ENCODE data around the gene BPTF. TPM values are rescaled to one million over a fixed set of nuclear protein-coding genes. Genes with fewer than 3 reads are reported as not detected.

Gene BPTF
- total and polyA plus RNA-seq, 2 of the 13 experiments (the other 11 are each of a cell fraction or from before 2014, with no cell fraction given) = 43.5 to 66.1 TPM

GRCh38 chr17:67824735-67825626 lies at the start of gene BPTF (continued):
- peak; percentile 40; the same call in 1 of the 2 replicates for TF ChIP-seq HDAC2 (CRISPR knock-in tag; IDR thresholded peaks at IDR 0.05)
- no peak for TF ChIP-seq ZNF83 (CRISPR knock-in tag; IDR thresholded peaks at IDR 0.05; ENCODE audit: borderline replicate concordance)
- TF ChIP-seq ZNF709 (CRISPR knock-in tag; IDR thresholded peaks at IDR 0.05) = peak; percentile 75
- no peak for TF ChIP-seq ZNF382 (CRISPR knock-in tag; IDR thresholded peaks at IDR 0.05; ENCODE audit: borderline replicate concordance)
- no peak for TF ChIP-seq LCORL (IDR thresholded peaks at IDR 0.05)
- peak; percentile 37; the same call in 1 of the 2 replicates for TF ChIP-seq LCORL (CRISPR knock-in tag; IDR thresholded peaks at IDR 0.05)
- TF ChIP-seq ZNF17 (CRISPR knock-in tag; IDR thresholded peaks at IDR 0.05) = no peak
- no peak for TF ChIP-seq PHB2 (IDR thresholded peaks at IDR 0.05; ENCODE audit: partially characterized antibody)
- TF ChIP-seq ZNF333 (CRISPR knock-in tag; IDR thresholded peaks at IDR 0.05; ENCODE audit: borderline replicate concordance) = no peak
- TF ChIP-seq ZNF7 (CRISPR knock-in tag; IDR thresholded peaks at IDR 0.05) = no peak
- no peak for TF ChIP-seq CHD4 (IDR thresholded peaks at IDR 0.05; ENCODE audit: borderline replicate concordance, low read length)
- TF ChIP-seq HES4 (CRISPR knock-in tag; IDR thresholded peaks at IDR 0.05; ENCODE audit: borderline replicate concordance) = peak; percentile 81
- TF ChIP-seq ZNF761 (CRISPR knock-in tag; conservative IDR thresholded peaks at IDR 0.05) = peak; percentile 75; the same call in 1 of the 2 replicates
- peak; percentile 83; the same call in 1 of the 2 replicates for TF ChIP-seq ZBTB2 (CRISPR knock-in tag; IDR thresholded peaks at IDR 0.05; ENCODE audit: low read depth)
- no peak for TF ChIP-seq RBAK (CRISPR knock-in tag; IDR thresholded peaks at IDR 0.05)
- TF ChIP-seq POLR2G (IDR thresholded peaks at IDR 0.05; ENCODE audit: low read depth, low read length) = peak; percentile 94
- TF ChIP-seq PREB (CRISPR knock-in tag; IDR thresholded peaks at IDR 0.05) = no peak
- TF ChIP-seq ZNF253 (CRISPR knock-in tag; IDR thresholded peaks at IDR 0.05; ENCODE audit: borderline replicate concordance) = peak; percentile 76; the same call in 1 of the 2 replicates
- no peak; the same call in 1 of the 2 replicates for TF ChIP-seq RERE (CRISPR knock-in tag; IDR thresholded peaks at IDR 0.05; ENCODE audit: low read depth)
- TF ChIP-seq RFX1 (IDR thresholded peaks at IDR 0.05) = no peak
- 0 out of 2 replicates have a peak, but pooled peaks have one; percentile 38 for TF ChIP-seq HOXA5 (CRISPR knock-in tag; IDR thresholded peaks at IDR 0.05)
- peak; percentile 93 for TF ChIP-seq SALL1 (CRISPR knock-in tag; IDR thresholded peaks at IDR 0.05)
- TF ChIP-seq PRMT3 (CRISPR knock-in tag; IDR thresholded peaks at IDR 0.05; ENCODE audit: borderline replicate concordance, low read depth) = 0 out of 2 replicates have a peak, but pooled peaks have one; percentile 24

Measured in HepG2 (cell line).